GM15510 (cell line): ENCODE measurements around the gene PKP3.

Source experiments
- POLR2A ChIP-seq: IDR thresholded peaks from 3 replicates; pipeline ENCODE4 v1.6.1; 2011; ENCODE audit warnings: borderline replicate concordance; ENCODE audit not compliant: insufficient read length; ENCODE audit errors: extremely low read depth

Gene PKP3

DNA sequence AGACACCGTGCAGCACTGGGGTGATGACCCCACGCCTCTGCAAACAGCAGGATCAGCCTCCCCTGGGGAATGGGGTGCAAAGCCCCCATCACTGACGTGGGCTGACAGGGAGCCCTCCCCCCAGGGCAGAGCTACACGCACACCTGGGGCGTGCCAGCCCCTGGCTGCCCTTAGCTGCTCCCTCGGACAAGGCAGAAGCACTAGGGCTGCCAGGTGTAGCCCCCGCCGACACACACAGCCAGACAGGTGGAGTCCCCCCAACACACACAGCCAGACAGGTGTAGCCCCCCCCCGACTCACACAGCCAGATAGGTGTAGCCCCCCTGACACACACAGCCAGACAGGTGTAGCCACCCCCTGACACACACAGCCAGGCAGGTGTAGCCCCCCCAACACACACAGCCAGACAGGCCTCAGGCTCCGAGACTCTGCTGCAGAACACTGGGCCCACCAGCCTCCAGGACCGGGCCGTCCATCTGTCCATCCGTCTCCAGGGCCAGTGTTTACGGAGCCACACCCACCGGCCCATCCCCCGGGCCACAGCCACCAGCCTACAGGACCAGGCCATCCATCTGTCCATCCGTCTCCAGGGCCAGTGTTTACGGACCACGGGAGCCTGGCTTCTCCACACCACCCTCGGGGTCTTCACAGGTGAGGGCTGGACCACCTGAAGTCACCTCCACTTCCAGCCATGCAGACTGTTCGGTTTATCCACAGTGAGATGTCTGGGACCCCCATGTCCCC lies 44.3 kb downstream of the PKP3 start:
- TF ChIP-seq POLR2A: no peak

DNA sequence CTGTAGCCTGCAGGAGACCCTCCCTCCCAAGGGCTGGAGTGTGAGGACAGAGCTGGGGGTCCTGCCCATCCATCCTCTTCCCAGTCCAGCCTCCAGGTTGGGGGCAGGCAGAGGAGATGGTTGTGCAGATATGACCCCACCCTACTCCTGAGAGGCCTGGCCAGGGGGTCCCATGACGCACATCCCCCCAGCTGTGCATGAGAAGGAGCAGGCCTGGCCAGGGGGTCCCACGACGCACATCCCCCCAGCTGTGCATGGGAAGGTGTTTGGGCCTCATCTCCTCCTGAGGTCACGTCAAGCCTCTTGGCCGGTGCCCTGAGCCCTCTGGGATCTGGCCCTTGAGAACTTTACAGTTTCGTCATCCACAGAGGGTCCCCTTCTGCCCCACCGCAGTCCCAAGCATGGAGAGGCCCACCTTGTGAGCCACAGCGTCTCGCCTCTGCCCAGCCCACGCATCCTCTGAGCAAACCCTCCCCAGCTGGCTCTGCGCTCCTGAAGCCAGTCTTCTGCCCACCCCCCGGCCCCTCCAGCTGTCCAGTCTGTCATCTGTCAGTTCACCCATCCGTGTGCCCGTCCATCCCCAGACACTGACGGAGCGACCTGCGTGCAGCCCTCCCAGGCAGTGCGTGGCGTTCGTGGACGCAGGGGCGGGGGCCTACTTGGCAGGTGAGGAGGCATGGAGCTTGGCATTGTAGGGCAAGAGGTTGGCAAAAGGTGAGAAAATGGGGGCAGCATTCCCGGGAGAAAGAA lies 45.5 kb downstream of the PKP3 start:
- TF ChIP-seq POLR2A: no peak

DNA sequence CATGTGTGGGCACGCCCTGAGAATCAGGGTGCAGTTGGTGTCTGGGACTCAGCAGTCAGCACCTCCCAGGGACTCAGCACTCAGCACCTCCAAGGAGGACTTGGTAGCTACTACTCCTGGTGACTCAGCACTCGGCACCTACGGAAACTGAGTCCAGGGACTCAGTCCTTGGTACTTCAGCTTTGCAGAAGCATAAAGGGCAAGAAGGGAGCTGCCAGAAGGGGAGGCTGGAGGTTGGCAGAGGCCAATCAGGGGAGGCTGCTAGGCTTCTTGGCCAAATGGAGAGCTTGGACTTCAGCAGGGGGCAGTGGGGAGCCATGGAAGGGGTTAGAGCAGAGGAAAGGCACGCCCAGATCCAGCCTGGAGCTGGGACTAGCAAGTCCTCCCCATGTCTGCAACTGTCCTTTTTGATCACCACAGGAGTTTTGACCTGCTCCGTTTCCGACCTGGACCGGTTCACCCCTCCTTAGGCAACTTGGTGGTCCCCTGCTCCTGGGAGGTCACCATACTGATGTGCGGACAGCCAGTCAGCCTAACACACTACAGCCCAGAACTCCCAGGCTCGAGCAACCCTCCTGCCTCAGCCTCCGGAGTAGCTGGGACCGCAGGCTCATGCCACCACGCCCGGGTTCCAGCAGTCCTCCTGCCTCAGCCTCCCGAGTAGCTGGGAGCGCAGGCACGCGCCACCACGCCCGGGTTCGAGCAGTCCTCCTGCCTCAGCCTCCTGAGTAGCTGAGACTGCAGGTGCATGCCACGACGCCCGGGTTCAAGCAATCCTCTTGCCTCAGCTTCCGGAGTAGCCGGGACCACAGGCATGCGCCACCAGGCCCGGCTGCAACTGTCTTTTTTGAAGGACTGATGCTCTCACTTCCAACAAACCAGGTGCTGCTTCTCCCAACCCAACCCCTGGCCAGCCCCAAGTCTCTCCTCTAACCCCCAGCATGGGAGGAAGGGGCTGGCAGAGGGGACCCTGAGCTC lies 46.3 kb downstream of the PKP3 start:
- no peak for TF ChIP-seq POLR2A

DNA sequence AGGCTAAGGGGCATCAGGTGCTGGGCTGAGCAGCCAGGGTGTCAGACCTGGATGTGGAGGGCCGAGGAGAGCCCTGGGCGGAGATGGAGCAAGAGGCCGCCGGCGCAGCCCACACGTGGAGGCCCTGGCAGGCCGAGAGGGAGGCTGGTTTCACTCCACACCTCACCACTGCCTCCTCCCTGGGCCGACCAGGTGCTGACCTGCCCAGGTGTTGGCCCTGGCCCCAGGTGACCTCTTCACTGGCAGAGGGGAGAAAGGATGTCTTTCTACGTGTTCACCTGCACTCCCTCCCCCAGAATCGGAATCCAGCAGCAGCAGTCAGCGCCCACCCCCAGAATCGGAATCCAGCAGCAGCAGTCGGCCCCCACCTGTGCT lies 47.0 kb downstream of the PKP3 start:
- no peak for TF ChIP-seq POLR2A

DNA sequence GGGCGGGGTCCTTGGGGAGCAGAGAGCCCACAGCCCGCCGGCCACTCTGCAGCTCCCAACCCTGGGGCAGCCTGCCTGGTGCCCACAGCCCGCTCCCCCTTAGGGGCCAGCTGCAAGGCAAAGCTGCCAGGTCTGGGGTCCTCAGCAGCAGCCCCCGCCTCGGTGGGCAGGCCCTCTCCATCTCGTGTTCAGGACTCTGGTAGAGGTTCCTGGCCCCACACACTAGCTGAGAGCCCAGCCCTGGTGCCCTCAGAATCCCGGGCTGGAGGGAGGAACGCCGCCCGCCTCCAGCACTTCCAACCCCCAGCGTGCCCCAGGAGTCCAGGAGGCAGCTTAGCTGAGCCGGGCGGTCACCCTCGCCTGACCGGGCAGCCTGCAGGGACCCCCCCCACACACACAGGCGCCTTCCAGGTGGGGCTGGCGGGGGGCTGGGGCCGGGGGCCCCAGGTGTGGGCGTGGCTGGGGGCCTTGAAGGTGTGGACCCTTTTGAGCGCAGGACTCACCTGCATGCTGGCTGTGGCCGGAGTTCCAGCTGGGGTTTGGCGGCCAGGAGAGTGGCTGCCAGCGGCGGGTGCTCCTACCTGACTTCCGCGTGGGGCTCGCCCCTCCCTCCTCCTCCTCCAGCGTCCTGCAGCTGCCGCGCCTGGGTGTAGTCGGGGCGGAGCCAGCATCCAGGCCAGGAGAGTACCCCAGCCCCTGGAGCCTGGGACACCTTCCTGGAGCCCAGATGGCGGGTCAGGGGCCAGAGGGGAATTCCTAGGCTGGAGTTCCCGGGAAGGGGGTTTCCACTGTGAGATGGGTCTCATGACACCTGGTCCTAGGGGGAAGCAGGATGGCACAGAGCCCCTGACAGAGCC lies 47.6 kb downstream of the PKP3 start, which contains the start of gene ANO9:
Gene ANO9, minus strand, starts transcription at position 594 of the 857 bp plus-strand sequence. Its CDS starts 85 bp downstream, at position 509.
- TF ChIP-seq POLR2A: peak; percentile 60

DNA sequence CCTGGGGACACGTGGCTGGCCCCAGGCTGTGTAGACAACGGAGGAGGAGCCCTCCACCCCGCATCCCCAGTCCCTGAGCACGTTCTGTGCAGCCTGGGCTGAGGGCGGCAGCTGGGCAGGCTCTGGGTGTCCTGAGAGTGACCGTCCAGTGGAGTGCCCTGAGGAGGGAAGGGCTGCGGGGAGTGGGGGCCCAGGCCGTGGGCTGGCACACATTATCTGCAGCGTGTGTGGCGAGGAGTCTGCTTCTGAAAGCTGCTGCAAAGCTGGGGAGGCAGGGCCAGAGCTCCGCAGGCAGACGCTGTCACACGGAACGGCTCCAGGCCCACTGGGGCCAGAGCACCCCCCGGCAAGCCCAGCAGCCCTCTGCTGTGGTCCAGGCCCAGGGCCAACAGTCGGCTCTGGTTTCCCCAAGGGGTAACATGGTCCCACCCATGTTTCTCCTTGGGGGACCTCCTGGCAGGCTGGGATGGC lies 48.6 kb downstream of the PKP3 start:
- no peak for TF ChIP-seq POLR2A

DNA sequence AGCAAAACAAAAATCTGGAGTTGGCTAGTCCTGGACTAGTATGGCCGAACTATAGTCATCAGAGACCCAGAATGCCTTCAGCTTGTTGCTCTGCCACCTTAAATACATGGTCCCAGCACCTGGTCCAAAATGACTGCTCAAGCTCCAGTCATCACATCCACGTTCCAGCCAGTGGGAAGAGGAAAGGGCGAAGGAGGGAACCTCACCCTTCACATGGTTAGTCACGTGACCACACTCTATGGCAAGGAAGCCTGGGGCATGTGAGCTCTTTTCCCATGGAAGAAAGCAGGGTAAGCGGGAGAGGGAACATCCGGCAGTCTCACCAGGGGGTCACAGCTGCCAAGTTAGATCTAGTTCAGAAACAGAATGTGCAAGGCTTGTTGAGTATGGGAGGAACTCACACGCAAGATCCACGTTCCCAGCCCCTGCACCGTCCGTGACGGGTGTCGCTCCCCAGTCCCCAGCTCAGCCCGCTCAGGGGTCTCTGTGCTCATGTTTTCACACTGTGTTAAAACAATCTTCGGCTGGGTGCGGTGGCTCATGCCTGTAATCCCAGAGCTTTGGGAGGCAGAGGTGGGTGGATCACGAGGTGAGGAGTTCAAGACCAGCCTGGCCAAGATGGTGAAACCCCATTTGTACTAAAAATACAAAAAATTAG lies 49.7 kb downstream of the PKP3 start:
- no peak for TF ChIP-seq POLR2A

DNA sequence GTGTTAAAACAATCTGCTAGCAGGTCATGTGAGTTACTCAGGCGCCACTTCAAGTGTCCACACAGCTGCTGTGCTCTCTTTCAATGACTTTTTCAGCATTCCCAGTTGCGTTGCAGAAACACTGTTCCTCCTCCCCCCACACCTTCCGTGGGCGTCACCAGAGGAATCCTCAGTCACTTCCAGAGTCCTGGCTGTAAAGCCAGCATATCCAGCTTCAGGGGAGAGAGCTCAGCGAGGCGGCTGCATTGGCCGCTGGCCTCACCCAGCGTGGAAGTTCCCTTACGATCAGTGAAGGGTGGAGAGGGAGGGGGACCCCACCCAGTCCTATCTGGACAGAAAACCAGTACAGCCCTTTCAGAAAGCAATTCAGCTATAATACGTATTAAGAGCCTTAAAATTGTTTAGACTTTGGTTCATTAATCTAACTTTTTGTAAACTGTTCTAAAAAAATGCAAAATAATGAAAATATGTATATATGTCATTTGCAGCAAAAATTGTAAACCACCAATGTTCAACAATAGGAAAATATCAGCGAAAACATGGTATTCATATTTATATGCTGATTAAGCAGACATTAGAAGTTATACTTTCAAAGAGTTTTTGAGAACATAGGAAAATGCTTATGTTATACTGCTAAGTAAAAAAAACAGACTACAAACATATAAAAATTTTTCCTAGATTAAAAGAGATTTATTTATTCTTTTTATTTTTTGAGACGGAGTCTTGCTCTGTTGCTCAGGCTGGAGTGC lies 50.6 kb downstream of the PKP3 start:
- no peak for TF ChIP-seq POLR2A

DNA sequence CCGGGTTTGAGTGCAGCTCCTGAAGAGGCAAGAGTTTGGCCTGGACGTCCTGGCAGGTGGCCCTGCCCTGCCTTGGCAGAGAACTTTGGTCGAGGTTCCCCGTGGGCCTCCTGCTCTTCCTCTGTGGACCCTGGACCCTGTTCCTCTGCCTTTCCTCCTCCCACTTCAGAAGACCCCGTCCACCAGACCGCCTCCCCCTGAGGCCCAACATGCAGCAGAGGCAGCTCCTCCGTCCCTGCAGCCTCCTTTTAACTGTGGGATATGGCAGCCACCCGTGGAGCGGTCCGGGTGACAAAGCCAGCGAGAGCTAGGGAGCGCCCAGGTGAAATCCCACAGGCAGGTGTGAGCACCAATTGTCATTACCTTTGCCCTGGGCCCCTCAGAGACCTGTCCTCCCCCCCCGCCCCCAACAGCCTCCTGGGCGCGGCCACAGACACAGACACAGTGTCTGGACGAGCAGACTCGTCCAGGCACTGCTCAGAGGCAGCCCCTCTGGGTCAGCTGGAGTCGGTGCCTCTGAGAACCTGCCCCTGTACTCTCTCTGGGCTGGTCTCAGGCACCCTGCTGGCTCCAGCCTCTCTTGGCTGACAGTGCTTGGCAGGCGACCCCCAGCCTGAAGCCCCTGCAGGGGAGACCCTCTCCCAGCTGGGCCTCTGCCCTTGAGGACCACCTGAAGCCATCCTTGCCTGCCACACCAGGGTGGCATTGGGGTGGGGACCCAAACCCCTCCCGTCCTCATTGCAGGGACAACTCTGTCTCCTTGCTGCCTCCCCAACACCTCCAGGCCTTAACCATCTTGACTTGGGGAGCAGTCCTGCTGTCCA lies 52.0 kb downstream of the PKP3 start:
- no peak for TF ChIP-seq POLR2A

DNA sequence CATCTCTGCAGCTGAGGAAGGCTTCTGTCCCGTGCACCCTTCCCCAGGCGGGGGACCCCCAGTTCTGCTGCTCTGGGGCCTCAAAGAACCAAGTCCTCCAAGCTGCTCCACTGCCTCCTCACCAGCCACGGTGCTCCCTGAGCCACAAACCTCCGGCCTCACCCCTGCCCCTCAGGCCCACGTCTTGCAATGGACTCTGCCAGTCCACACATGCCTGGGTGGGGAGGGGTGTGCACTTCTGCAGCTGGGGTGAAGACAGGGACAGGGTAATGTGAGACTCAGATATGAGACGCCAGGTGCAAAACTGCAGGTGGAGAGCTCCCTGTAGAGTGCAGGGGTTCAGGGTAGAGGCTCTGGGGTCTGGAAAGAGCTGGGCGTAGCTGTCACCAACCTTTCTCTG lies 52.9 kb downstream of the PKP3 start:
- TF ChIP-seq POLR2A: no peak

DNA sequence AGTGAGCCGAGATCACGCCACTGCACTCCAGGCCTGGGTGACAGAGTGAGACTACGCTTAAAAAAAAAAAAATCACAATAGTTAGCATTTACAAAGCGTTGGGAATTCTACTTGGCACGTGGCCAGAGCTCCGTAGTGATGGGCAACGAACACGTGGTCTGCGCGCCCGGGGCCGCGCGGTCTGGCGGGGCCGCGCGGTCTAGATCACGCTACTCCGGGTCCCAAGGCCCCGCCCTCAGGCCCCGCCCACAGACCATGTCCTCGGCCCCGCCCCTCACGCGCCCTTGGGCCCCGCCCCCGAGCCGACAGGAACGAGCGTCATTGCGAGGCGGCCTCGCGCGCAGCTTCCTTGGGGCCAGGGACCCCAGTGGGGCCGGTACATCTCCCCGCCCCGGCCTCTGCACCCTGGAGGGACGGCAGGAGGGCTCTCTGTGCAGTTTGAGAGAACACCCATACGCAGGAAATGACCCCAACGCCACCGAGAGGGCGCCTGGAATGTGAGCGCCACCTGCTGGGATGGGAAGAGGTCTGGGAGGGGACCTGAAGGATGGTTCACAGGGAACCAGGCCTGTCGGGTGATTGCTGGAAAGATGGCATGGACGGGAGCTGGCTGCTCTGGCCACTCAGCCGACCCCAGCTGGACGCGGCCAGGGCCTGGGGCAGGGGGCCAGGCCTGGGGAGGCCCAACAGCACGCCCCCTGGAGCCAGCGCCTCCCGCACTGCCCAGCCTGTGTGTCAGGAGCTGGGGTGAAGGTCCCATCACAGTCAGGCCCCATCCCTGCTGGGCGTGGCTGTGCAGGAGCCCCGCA lies 54.1 kb downstream of the PKP3 start:
- peak; percentile 88 for TF ChIP-seq POLR2A
